ENCODE measurements around the gene CCDC88B.

DNA sequence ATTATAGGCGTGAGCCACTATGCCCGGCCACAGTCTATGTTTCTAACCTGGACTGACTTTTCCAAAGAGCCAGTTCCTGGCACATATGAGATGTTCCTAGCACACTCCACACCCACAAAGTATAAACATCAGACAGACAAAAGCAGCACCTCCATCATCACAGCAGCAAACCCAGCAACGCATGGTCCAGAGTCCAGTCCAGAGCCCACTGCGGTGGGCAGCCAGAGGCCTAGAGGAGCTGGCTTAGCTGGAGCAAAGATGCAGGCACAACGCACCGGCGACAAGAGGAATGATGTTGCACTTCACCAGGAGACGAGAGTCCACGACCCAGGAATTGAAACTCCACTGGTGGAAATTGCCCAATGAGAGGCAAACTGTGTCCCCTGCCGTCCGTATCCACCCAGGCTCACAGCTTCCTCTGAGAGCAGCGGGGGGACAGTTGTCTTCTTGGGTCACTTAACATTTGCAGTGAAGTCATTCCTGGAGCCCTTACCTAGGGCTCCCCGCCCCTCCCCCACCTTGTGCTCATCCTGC, 55.6 kb downstream of the CCDC88B start:
- TF ChIP-seq CTCF (IDR thresholded peaks at IDR 0.05) = no peak
- no peak for TF ChIP-seq POLR2A (IDR thresholded peaks at IDR 0.05)

Measured in esophagus squamous epithelium (tissue), 4 donors.